ENCODE results near the gene TMEM139. TPM values are rescaled to one million over a fixed set of nuclear protein-coding genes. Genes with fewer than 3 reads are reported as not detected.
A peak's percentile ranks its signal among the peaks of the same experiment; 100 is the strongest.

TMEM139 gene
- total RNA-seq = 14.5 and 30.9 TPM in 2 replicates

DNA sequence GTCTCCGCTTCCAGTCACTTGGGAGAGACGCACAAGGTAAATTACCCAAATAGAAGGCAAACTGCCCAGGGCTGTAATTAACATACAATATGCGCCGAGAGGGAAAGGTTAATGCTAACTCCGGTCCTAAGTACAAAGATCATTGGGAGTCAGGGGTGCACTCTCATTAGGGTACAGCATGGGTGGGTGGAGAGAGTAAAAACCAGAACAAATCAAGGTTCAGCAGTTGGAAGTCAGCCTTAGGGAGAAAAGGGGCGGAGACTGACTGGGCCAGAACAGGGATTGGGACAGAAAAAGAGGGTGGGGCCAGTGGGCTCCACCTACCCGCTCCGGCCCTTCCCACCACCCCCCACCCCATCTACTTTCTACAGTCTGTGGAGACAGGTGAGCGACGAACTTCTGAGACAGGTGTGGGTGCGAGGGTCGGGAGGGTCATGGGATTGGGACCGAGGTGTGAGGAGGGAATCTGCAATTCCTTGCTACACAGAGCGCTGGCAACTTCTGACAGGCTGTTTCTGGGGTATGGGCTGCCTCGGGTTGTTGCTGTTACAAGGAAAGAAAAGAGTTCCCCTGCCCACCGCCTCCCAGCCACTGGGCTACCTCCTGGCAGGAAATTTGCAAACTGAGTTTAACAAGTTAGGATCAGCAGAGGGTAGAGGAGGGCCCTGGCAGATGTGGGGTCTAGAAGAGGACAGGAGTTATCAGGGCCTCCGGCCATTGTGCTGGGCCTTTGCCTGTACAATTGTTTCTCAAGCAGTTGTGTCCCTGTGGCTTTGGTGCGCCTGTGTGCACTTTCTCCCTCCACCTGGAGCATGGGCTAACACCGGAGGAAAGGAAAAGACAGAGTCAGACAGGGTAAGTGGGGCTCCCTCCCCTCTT, at the start of gene TMEM139:
TSS of gene TMEM139 (plus strand) at position 368 of the 879 bp plus-strand sequence. CDS start 1,000 bp downstream, outside the sequence.
- TF ChIP-seq, protein P1, sequence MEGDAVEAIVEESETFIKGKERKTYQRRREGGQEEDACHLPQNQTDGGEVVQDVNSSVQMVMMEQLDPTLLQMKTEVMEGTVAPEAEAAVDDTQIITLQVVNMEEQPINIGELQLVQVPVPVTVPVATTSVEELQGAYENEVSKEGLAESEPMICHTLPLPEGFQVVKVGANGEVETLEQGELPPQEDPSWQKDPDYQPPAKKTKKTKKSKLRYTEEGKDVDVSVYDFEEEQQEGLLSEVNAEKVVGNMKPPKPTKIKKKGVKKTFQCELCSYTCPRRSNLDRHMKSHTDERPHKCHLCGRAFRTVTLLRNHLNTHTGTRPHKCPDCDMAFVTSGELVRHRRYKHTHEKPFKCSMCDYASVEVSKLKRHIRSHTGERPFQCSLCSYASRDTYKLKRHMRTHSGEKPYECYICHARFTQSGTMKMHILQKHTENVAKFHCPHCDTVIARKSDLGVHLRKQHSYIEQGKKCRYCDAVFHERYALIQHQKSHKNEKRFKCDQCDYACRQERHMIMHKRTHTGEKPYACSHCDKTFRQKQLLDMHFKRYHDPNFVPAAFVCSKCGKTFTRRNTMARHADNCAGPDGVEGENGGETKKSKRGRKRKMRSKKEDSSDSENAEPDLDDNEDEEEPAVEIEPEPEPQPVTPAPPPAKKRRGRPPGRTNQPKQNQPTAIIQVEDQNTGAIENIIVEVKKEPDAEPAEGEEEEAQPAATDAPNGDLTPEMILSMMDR (conservative IDR thresholded peaks at IDR 0.05; ENCODE audit: low read depth, low read length) = no peak
- H3K4me3 ChIP-seq (ENCODE audit: low read depth, low read length) = peak within 1 kb of the TSS; percentile 65
- DNase-seq (ENCODE audit: low read depth) = no peak

DNA sequence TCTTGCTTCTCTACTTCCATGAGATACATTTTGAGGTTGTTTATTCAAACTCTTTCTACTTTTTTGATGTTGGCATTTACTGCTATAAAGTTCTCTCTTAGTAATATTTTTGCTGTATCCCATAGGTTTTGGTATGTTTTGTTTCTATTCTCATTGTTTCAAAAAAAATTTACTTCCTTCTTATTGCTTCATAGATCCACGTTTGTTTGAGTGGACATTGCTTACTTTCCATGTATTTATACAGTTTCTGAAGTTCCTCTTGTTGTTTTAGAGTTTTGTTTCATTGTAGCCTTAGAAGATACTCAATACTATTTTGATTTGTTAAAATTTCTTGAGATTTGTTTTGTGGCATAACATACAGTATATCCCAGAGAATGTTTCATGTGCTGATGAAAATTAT, 49.2 kb upstream of the TMEM139 start:
- DNase-seq (ENCODE audit: low read depth) = no peak
- TF ChIP-seq, protein P1 (conservative IDR thresholded peaks at IDR 0.05; ENCODE audit: low read depth, low read length) = no peak
- H3K4me3 ChIP-seq (ENCODE audit: low read depth, low read length) = no peak overlapping the region

DNA sequence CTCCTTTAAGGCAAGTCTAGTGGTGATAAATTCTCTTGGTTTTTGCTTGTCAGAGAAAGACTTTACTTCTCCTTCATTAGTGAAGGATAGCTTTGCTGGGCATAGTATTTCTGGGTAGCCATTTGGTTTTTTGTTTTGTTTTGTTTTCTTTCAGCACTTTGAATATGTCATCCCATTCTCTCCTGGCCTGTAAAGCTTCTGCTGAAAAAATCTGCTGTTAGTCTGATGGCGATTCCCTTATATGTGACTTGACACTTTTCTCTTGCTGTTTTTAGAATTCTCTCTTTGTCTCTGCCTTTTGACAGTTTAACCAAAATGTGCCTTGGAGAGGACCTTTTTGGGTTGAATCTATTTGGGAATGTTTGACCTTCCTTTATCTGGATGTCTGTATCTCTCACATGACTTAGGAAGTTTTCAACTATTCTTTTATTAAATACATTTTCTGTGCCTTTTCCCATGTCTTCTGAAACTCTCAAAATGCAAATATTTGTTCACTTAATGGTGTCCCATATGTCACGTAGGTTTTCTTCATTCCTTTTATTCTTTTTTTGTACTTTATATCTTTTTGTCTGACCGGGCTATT, 48.3 kb upstream of the TMEM139 start:
- TF ChIP-seq, protein P1 (conservative IDR thresholded peaks at IDR 0.05; ENCODE audit: low read depth, low read length) = no peak

DNA sequence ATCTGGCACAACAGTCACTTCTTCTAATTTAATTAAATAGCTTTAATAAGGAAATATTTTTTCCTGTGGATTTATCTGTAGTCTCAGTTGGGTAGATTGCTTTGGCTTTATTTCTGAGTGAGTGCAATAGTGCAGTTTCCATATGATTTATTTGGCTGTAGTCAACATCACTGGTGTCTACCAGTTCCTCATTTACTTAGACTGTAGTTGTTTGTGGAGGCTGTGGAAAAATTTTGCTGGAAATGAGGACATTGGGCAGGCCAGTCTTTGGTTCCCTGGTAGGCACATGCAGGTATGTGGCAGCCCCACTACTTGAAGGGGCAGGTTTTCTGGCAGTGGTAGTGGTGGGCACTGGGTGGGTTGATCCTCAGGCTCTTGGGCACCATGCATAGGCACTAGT, 47.4 kb upstream of the TMEM139 start:
- DNase-seq (ENCODE audit: low read depth) = no peak
- H3K4me3 ChIP-seq (ENCODE audit: low read depth, low read length) = no peak overlapping the region
- TF ChIP-seq, protein P1 (conservative IDR thresholded peaks at IDR 0.05; ENCODE audit: low read depth, low read length) = no peak

More for the DNA sequence above, 48.3 kb upstream of the TMEM139 start:
- H3K4me3 ChIP-seq (ENCODE audit: low read depth, low read length) = no peak overlapping the region
- no peak for DNase-seq (ENCODE audit: low read depth)

DNA sequence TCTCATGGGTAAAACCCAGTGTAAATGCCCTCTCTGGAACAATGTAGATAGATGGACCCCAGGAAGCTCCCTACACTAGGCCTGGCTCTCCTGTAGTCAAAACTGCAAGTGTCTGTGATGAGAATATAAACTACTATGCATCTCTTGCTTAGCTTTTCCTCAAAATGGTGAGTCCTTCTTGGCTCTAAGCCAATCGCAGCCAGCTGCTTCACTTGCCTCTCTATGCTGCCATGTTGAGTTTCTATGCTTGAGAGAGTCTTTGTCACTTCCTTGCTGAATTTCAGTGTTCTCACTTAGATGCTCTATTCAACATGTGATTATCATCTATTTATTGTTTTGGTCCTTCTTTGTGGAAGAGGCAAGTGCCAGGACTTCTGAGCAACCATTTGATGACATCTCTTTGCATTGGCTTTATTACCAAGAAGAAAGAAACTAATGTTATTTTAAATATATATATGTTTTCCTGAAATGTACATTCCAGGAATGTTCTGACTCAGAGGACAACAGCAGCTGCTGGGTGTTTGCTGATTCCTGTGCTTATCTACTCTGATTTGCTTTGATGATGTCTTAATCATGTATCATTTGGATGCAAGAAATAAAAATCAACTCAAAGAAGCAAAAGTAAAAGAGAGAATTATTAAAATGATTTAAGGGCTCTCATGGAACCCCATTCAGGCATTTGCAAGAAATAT, 46.3 kb upstream of the TMEM139 start:
- no peak for DNase-seq (ENCODE audit: low read depth)
- no peak overlapping the region for H3K4me3 ChIP-seq (ENCODE audit: low read depth, low read length)
- TF ChIP-seq, protein P1 (conservative IDR thresholded peaks at IDR 0.05; ENCODE audit: low read depth, low read length) = no peak

DNA sequence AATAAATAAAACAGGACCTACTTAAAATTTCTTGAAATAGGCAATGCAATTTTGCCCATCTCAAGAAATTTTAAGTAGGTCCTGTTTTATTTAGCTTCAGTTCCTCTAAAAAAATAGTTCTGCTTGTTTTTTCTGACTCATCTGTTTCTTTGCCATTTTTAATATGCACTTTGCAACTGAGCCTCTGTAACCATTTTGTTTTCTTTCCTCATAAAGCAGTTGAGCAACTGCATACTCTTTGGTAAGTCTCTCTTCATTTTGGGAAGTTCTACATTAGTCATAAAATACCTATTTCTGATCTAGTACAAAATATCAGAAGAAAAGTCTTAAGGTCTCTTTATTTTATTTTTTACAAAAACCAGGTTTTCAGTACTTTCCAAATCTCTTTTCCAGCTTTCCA, 44.9 kb upstream of the TMEM139 start:
- TF ChIP-seq, protein P1 (conservative IDR thresholded peaks at IDR 0.05; ENCODE audit: low read depth, low read length) = no peak
- DNase-seq (ENCODE audit: low read depth) = no peak
- H3K4me3 ChIP-seq (ENCODE audit: low read depth, low read length) = no peak overlapping the region
